ENCODE measurements around the gene SFXN5. TPM values are rescaled to one million over a fixed set of nuclear protein-coding genes. Genes with fewer than 3 reads are reported as not detected.

Gene SFXN5
- total and polyA plus RNA-seq, 2 of the 8 experiments (the other 6 are each of a cell fraction or from before 2014, with no cell fraction given) = 29.3 to 33.1 TPM

- no peak for TF ChIP-seq CTCF (IDR thresholded peaks at IDR 0.05; ENCODE audit: control extremely low read depth in 1 of 3, insufficient read depth in 1 of 3, low read depth in 1 of 3, low read length in 3 of 3)
Measured at GRCh38 chr2:72915320-72915906, 156.1 kb downstream of the SFXN5 start (continued).
